Vagina (tissue), 2 donors: ENCODE results near the gene RASSF7. TPM values are rescaled to one million over a fixed set of nuclear protein-coding genes. Genes with fewer than 3 reads are reported as not detected.

Source experiments
- DNase-seq, 2 donors: peaks; one replicate each; pipeline ENCODE4 v3.0.0-alpha.2; 2017; ENCODE audit errors: extremely low spot score in 2 of 2
- H3K27ac ChIP-seq: fragments of 200-600 bp; sonication (generic); one replicate; pipeline ENCODE4 v1.5.1; 2019
- H3K27me3 ChIP-seq: fragments of 200-600 bp; sonication (generic); one replicate; pipeline ENCODE4 v1.5.1; 2019
- H3K36me3 ChIP-seq, 2 donors: fragments of 200-600 bp; sonication (generic); one replicate each; pipeline ENCODE4 v1.5.1; 2017 to 2019
- H3K4me1 ChIP-seq: fragments of 200-600 bp; sonication (generic); one replicate; pipeline ENCODE4 v1.5.1; 2019
- H3K4me3 ChIP-seq, 2 donors: fragments of 200-600 bp; sonication (generic); 1 replicate in 1 of 2; 2 replicates in 1 of 2; pipeline ENCODE4 v1.5.1; 2016 to 2019
- H3K9me3 ChIP-seq: fragments of 200-600 bp; sonication (generic); one replicate; pipeline ENCODE4 v1.5.1; 2019
- POLR2A ChIP-seq, 2 donors: fragments of 450-650 bp; IDR thresholded peaks; one replicate each; pipeline ENCODE4 v1.6.1; 2017; ENCODE audit warnings: antibody characterized with exemption in 2 of 2, mild to moderate bottlenecking in 2 of 2, moderate library complexity in 2 of 2
- POLR2AphosphoS5 ChIP-seq, 2 donors: sonication (generic); formaldehyde crosslinking; IDR thresholded peaks; one replicate each; pipeline ENCODE4 v1.9.0; 2017; ENCODE audit warnings: antibody characterized with exemption in 2 of 2, mild to moderate bottlenecking in 2 of 2, low read depth in 1 of 2; ENCODE audit not compliant: insufficient read depth in 1 of 2
- intact Hi-C: fragments of 100-400 bp; cut with DNase I; formaldehyde crosslinking; loops from one replicate; pipeline ENCODE4 v1.15.1; 2023
- total RNA-seq: library from RNA; depleted of rRNA; stranded (reverse); fragments of >200 nt; gene quantifications from one replicate; pipeline ENCODE4 v1.2.3, GENCODE V29; 2016
- TF ChIP-seq, protein P1 (sequence below), 3 experiments: fragments of 450-650 bp in 2 of 3; fragments of 200-600 bp in 1 of 3; sonication (generic) in 1 of 3; IDR thresholded peaks; one replicate each; pipeline ENCODE4 v1.5.1; 2017 to 2019; ENCODE audit warnings: antibody characterized with exemption in 3 of 3, mild to moderate bottlenecking in 2 of 3, moderate library complexity in 2 of 3

Gene RASSF7
- total RNA-seq, 1 donor from 2014 or later = 14.7 TPM

DNA sequence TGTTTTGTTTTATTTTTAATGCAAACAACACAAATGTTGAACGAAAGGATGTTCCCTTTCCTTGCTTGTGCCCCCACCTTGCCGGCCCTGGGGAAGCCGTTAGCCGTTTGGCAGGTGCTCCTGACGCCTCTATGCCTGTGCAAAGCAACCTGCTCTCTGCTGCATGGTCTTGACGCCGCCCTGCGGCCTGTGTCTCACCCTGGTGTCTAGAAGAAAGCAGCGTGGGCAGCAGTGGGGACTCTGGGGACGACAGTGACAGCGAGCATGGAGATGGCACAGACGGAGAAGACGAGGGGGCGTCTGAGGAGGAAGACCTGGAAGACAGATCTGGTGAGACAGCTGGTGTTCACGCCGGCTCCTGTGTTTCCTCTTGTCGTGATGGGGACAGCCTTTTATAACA is 21.0 kb downstream of the RASSF7 start:
- Histone ChIP-seq H3K4me1 (peaks cover 39% of the 10 kb centered on the region), H3K36me3 (peaks cover 0 to 28% of the 10 kb centered on the region in 2 donors), H3K27ac (no peak overlapping the region), H3K27me3 (no peaks in the 10 kb centered on the region), H3K9me3 (no peaks in the 10 kb centered on the region), H3K4me3 (no peak overlapping the region)
- TF ChIP-seq POLR2AphosphoS5 (IDR thresholded peaks at IDR 0.05; ENCODE audit: insufficient read depth in 1 of 2, low read depth in 1 of 2) (no peak), POLR2A (IDR thresholded peaks at IDR 0.05) (no peak)
- TF ChIP-seq, protein P1, sequence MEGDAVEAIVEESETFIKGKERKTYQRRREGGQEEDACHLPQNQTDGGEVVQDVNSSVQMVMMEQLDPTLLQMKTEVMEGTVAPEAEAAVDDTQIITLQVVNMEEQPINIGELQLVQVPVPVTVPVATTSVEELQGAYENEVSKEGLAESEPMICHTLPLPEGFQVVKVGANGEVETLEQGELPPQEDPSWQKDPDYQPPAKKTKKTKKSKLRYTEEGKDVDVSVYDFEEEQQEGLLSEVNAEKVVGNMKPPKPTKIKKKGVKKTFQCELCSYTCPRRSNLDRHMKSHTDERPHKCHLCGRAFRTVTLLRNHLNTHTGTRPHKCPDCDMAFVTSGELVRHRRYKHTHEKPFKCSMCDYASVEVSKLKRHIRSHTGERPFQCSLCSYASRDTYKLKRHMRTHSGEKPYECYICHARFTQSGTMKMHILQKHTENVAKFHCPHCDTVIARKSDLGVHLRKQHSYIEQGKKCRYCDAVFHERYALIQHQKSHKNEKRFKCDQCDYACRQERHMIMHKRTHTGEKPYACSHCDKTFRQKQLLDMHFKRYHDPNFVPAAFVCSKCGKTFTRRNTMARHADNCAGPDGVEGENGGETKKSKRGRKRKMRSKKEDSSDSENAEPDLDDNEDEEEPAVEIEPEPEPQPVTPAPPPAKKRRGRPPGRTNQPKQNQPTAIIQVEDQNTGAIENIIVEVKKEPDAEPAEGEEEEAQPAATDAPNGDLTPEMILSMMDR (IDR thresholded peaks at IDR 0.05) = no peak
- DNase-seq = no peak
- intact Hi-C loops = no loop called here

DNA sequence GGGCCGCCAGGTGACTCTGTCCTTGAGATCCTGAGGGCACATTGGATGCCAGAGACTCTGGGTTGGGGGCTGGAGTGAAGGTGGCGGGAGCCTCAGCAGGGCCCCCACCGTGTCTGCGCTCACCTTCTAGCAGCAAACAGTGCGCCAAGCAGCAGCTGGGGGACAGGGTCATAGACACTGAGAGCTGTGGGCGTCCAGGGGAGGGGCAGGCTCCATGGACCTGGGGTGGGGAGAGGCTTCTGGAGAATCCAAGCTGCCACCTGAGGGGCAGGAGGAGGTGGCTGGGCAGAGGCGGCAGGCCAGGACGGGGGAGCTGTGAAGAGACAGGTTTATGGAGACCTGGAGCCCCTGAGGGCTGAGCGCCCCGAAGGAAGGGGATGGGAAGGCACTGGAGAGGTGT is 23.5 kb downstream of the RASSF7 start:
- H3K27ac ChIP-seq = no peak overlapping the region
- H3K27me3 ChIP-seq = no peaks in the 10 kb centered on the region
- peaks cover 0 to 53% of the 10 kb centered on the region in 2 donors for H3K36me3 ChIP-seq
- TF ChIP-seq, protein P1 (IDR thresholded peaks at IDR 0.05) = no peak
- TF ChIP-seq POLR2AphosphoS5 (IDR thresholded peaks at IDR 0.05; ENCODE audit: insufficient read depth in 1 of 2, low read depth in 1 of 2) = no peak
- TF ChIP-seq POLR2A (IDR thresholded peaks at IDR 0.05) = no peak
- no peak overlapping the region for H3K4me3 ChIP-seq
- DNase-seq = no peak
- H3K4me1 ChIP-seq = peaks cover 15% of the 10 kb centered on the region
- intact Hi-C loops = no loop called here
- no peaks in the 10 kb centered on the region for H3K9me3 ChIP-seq

DNA sequence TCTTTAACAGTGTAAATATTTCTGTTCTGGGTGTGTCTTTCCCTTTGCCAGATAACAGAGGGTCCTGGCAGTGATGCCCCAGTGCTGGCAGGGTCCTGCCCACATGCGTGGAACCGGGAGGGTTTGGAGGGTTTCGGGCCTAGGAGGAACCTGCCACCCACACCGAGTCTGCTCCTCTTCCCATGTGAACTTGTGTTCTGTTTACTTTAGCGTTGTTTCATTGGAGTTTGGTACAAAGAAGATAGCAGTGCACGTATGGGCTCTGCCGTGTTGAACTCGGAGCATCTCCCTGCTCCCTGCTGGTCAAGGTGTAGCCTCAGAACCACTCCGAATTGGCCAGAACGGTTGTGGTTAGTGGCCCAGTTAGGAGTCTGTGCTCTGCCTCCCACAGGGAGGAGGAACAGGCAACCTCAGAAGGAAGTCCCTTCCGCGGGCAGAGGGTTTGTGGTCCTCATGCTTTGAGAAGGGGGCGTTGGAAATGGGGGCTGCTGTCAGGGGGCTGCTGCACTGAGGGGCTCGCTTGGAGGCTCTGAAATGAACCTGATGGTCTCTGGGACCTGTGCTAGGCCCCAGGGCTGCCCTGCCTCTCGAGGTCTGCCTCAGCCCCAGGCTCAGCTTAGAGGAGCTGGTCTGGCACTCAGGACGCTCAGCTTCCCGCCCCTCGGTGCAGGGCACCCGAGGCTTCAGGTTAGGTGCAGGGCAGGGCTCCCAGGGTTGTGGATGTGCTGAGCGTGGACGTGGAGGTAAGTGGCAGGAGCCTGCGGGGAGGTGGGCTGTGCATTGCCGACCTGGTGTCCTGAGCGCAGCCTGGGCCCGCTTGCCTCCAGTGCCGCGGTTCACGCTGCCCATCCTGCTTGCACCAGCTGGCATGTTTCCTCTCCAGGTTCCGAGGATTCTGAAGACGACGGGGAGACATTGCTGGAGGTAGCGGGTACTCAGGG is 25.9 kb downstream of the RASSF7 start:
- Histone ChIP-seq H3K4me3 (no peak overlapping the region), H3K27me3 (no peaks in the 10 kb centered on the region), H3K27ac (no peak overlapping the region), H3K9me3 (no peaks in the 10 kb centered on the region), H3K4me1 (no peaks in the 10 kb centered on the region), H3K36me3 (peaks cover 0 to 71% of the 10 kb centered on the region in 2 donors)
- DNase-seq = no peak
- TF ChIP-seq POLR2AphosphoS5 (IDR thresholded peaks at IDR 0.05; ENCODE audit: insufficient read depth in 1 of 2, low read depth in 1 of 2) (no peak), POLR2A (IDR thresholded peaks at IDR 0.05) (no peak)
- TF ChIP-seq, protein P1 (IDR thresholded peaks at IDR 0.05) = no peak
- intact Hi-C loops = no loop called here

DNA sequence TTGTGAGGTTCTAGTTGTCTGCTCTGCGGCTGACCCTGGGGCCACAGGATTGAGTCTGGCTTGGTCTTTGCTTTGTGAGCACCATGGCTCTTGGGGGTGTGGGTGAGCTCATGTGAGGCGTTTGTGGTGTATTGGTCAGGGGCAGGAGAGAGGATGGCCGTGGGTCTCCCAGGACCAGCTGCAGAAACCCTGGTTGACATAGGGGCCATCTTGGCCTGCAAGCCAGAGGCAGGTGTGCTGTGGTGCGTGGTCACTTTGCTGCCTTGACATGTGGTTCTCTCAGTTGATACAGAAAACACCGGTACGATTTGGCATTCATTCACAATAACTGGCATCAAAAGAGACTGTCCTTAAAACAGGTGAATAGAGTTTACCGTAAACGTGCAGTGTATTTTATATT is 26.8 kb downstream of the RASSF7 start:
- intact Hi-C loops = no loop called here
- H3K4me1 ChIP-seq = no peaks in the 10 kb centered on the region

More for the DNA sequence above, 26.8 kb downstream of the RASSF7 start:
- Histone ChIP-seq H3K27me3 (no peaks in the 10 kb centered on the region), H3K9me3 (no peaks in the 10 kb centered on the region), H3K27ac (no peak overlapping the region), H3K4me3 (no peak overlapping the region), H3K36me3 (peaks cover 0 to 76% of the 10 kb centered on the region in 2 donors)
- DNase-seq = no peak
- no peak for TF ChIP-seq POLR2AphosphoS5 (IDR thresholded peaks at IDR 0.05; ENCODE audit: insufficient read depth in 1 of 2, low read depth in 1 of 2)
- TF ChIP-seq, protein P1 (IDR thresholded peaks at IDR 0.05) = no peak
- TF ChIP-seq POLR2A (IDR thresholded peaks at IDR 0.05) = no peak
